Karpas-422 (cell line): ENCODE data around the gene GLT8D2. TPM values are rescaled to one million over a fixed set of nuclear protein-coding genes. Genes with fewer than 3 reads are reported as not detected.
"Not testable (repeated sequence)": the region's sequence is repeated elsewhere in the genome, so short reads cannot be mapped to it uniquely, and the experiment has no call there.

Source experiments
- DNase-seq: peaks from one replicate; pipeline ENCODE4 v3.0.0-alpha.2; 2015
- H2AFZ ChIP-seq: fragments of 200-600 bp; sonication (generic); 2 replicates; pipeline ENCODE4 v1.6.1; 2014; ENCODE audit warnings: antibody characterized with exemption, low read length, mixed read lengths
- H3K27ac ChIP-seq: fragments of 200-600 bp; sonication (generic); 2 replicates; pipeline ENCODE4 v1.5.1; 2014; ENCODE audit warnings: mild to moderate bottlenecking, low read length, moderate library complexity
- H3K27me3 ChIP-seq: fragments of 200-600 bp; sonication (generic); 2 replicates; pipeline ENCODE4 v1.6.1; 2014; ENCODE audit warnings: low read length, mixed read lengths
- H3K36me3 ChIP-seq: fragments of 200-600 bp; sonication (generic); 2 replicates; pipeline ENCODE4 v1.6.1; 2014; ENCODE audit warnings: low read length, mixed read lengths; ENCODE audit not compliant: insufficient read depth
- H3K4me1 ChIP-seq: fragments of 200-600 bp; sonication (generic); 2 replicates; pipeline ENCODE4 v1.6.1; 2014; ENCODE audit warnings: mild to moderate bottlenecking, low read length, mixed read lengths
- H3K4me2 ChIP-seq: fragments of 200-600 bp; sonication (generic); 2 replicates; pipeline ENCODE4 v1.6.1; 2014; ENCODE audit warnings: low read length, low read depth, mild to moderate bottlenecking; ENCODE audit not compliant: poor library complexity, severe bottlenecking
- H3K4me3 ChIP-seq: fragments of 200-600 bp; sonication (generic); 2 replicates; pipeline ENCODE4 v1.5.1; 2014; ENCODE audit warnings: mild to moderate bottlenecking, antibody characterized with exemption, low read length, mixed read lengths
- H3K79me2 ChIP-seq: fragments of 200-600 bp; sonication (generic); 2 replicates; pipeline ENCODE4 v1.6.1; 2014; ENCODE audit warnings: mild to moderate bottlenecking, low read length, mixed read lengths
- H3K9ac ChIP-seq: fragments of 200-600 bp; sonication (generic); 2 replicates; pipeline ENCODE4 v1.6.0; 2014; ENCODE audit warnings: low read length
- H3K9me2 ChIP-seq: fragments of 200-600 bp; sonication (generic), shearing (Covaris generic); replicated peaks from 2 replicates; pipeline ENCODE4 v1.6.0; 2014; ENCODE audit warnings: mild to moderate bottlenecking, low read length, moderate library complexity; ENCODE audit not compliant: insufficient read depth
- H3K9me3 ChIP-seq: fragments of 300-700, 200-600 bp; sonication (generic); 2 replicates; pipeline ENCODE4 v1.6.1; 2014; ENCODE audit warnings: low read length, mixed read lengths
- H4K20me1 ChIP-seq: fragments of 200-600 bp; sonication (generic); 2 replicates; pipeline ENCODE4 v1.6.1; 2014; ENCODE audit warnings: mild to moderate bottlenecking, antibody characterized with exemption, low read length, low read depth; ENCODE audit not compliant: insufficient read depth
- total RNA-seq: library from RNA; depleted of rRNA; stranded (reverse); fragments of >200 nt; shearing (Covaris generic); gene quantifications from 2 replicates; pipeline ENCODE4 v1.2.3, GENCODE V29; 2014; ENCODE audit warnings: low replicate concordance

Gene GLT8D2
- total RNA-seq, 1 experiment from 2014 or later = not detected

DNA sequence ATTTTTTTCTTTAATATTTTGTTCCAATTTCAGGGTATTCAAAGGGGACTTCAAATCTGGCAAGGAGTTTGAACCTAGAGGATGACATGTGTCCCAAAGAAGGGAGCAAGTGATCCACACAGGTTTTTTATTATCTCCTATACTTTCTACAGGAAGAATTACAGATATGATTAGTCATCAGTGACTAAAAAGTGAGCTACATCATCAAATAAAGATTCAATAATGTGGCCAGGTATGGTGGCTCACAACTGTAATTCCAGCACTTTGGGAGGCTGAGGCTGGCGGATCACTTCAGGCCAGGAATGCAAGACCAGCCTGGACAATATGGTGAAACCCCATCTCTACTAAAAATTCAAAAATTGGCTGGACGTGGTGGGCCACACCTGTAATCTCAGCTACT, 24.2 kb downstream of the GLT8D2 start:
- Histone ChIP-seq H3K27me3 (no peaks in the 10 kb centered on the region), H3K9me2 (no peaks in the 10 kb centered on the region), H3K4me3 (no peak overlapping the region), H3K9ac (no peak overlapping the region), H3K36me3 (no peaks in the 10 kb centered on the region), H3K4me1 (no peaks in the 10 kb centered on the region), H4K20me1 (no peaks in the 10 kb centered on the region), H3K9me3 (peaks cover 6% of the 10 kb centered on the region), H2AFZ (no peak overlapping the region), H3K27ac (no peak overlapping the region), H3K79me2 (no peaks in the 10 kb centered on the region), H3K4me2 (no peak overlapping the region)
- no peak for DNase-seq

DNA sequence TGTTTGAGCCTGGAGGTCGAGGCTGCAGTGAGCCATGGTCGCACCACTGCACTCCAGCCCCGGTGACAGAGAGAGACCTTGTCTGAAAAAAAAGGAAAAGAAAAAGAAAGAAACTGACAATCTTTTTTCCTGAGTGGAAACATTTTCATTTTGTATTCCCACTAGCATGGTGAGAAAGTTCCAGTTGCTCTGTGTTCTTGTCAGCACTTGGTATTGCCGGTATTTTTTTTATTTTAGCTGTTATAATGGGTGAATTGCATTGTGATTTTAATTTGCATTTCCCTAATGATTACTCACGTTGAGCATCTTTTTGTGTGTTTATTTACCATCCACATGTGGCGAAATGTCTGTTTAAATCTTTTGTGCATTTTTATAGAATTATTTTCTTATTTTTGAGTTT, 25.6 kb downstream of the GLT8D2 start:
- no peak for DNase-seq
- Histone ChIP-seq H3K9me2 (no peaks in the 10 kb centered on the region), H3K9me3 (peaks cover 6% of the 10 kb centered on the region), H3K4me3 (no peak overlapping the region), H3K9ac (no peak overlapping the region), H3K27ac (no peak overlapping the region), H3K36me3 (no peaks in the 10 kb centered on the region), H3K27me3 (no peaks in the 10 kb centered on the region), H2AFZ (no peak overlapping the region), H3K4me2 (no peak overlapping the region), H3K4me1 (no peaks in the 10 kb centered on the region), H3K79me2 (no peaks in the 10 kb centered on the region), H4K20me1 (no peaks in the 10 kb centered on the region)

DNA sequence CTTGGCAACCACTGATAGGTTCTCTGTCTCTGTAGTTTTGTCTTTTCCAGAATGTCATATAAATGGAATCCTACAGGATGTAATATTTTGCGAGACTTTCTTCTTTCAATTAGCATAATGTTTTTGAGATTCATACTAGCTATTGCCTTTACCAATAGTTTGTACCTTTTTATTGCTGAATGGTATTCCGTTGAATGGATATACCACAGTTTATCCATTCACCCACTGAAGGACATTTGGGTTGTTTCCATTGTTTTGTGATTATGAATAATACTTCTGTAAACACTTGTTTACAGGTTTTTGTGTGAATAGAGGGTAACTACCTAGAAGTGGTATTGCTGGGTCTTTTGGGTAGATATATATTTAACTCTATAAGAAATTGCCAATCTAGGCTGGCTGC, 26.3 kb downstream of the GLT8D2 start:
- no peaks in the 10 kb centered on the region for H3K79me2 ChIP-seq
- H4K20me1 ChIP-seq = no peaks in the 10 kb centered on the region
- DNase-seq = no peak
- H3K4me3 ChIP-seq = no peak overlapping the region
- no peak overlapping the region for H2AFZ ChIP-seq
- H3K27me3 ChIP-seq = no peaks in the 10 kb centered on the region
- H3K9ac ChIP-seq = no peak overlapping the region
- H3K9me2 ChIP-seq = no peaks in the 10 kb centered on the region
- no peaks in the 10 kb centered on the region for H3K36me3 ChIP-seq
- peaks cover 6% of the 10 kb centered on the region for H3K9me3 ChIP-seq
- no peak overlapping the region for H3K4me2 ChIP-seq
- no peak overlapping the region for H3K27ac ChIP-seq
- H3K4me1 ChIP-seq = no peaks in the 10 kb centered on the region

DNA sequence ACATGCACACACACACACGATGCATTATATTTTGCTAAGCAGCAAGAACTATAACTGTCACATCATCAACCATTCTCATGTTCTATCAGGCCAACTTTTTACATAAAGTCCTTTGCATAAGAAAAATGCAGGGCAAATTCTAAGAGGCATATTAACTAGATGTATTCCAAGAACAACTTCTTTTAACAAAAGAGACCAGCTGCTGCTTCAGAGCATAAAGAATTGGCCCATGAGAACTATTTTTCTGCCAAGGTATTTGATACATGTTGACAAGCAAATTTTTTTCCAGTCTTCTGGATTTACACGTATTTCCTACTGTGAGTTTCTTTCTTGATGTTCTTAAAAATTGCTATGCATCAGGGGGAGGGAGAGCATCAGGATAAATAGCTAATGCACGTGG, 27.2 kb downstream of the GLT8D2 start:
- Histone ChIP-seq H3K9me3 (peaks cover 6% of the 10 kb centered on the region), H3K9ac (no peak overlapping the region), H3K4me1 (no peaks in the 10 kb centered on the region), H2AFZ (no peak overlapping the region), H3K4me3 (no peak overlapping the region), H3K4me2 (no peak overlapping the region), H3K36me3 (no peaks in the 10 kb centered on the region), H3K9me2 (no peaks in the 10 kb centered on the region), H3K27me3 (no peaks in the 10 kb centered on the region), H4K20me1 (no peaks in the 10 kb centered on the region), H3K79me2 (no peaks in the 10 kb centered on the region), H3K27ac (no peak overlapping the region)
- DNase-seq = no peak

DNA sequence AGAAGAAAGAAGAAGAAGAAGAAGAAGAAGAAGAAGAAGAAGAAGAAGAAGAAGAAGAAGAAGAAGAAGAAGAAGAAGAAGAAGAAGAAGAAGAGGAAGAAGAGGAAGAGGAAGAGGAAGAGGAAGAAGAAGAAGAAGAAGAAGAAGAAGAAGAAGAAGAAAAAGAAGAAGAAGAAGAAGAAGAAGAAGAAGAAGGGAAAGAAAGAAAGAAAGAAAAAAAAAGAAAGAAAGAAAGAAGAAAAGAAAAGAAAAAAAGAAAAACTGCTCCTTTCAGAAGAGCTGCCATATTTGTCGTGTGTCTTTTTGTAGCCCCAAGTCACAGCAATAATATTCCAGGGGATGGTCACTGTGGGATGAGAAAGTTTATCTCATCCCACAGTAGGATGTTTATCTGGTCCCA, 28.1 kb downstream of the GLT8D2 start:
- H2AFZ ChIP-seq, H3K9ac ChIP-seq, H3K27me3 ChIP-seq, H4K20me1 ChIP-seq, DNase-seq, H3K4me1 ChIP-seq, H3K4me3 ChIP-seq, H3K79me2 ChIP-seq, H3K9me3 ChIP-seq, H3K27ac ChIP-seq, H3K36me3 ChIP-seq, H3K4me2 ChIP-seq, H3K9me2 ChIP-seq: not testable (repeated sequence)

DNA sequence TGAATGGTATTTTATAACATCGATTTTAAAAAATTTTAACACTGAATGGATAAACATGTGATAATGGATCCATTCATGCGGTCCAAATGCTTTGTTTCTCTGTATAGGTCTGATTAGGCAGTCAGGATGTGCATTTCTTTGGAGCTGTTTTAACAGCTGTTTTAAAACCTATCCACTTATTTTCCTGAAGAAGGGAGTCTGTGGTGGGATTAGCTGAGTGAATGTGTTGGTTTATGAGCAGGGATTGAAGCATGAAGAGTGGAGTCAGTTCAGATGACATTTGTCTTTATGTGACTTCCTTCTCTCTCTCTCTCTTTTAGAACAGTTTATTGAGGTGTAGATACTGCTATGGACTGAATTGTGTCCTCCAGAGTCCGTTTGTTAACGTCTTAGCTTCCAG, 37.7 kb downstream of the GLT8D2 start:
- H4K20me1 ChIP-seq = no peaks in the 10 kb centered on the region
- no peak for DNase-seq

DNA sequence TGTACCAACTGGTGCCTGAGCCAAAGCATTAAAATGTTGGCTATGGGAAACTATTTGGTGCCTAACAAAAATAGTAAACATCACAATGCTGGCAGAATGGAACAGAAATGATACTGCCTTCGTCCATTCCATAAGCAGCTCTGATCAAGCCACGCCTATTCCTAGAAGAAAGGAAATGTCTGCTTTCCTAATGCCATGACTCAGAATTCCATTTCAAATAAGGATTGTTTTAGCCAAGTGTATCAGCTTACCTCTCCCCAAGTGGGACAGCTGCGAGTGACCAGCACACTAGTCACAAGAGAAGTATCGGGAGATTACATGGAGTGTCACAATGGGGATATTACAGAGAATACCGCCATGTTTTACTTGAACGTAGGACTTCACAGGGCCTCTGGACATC, 38.7 kb downstream of the GLT8D2 start:
- Histone ChIP-seq H3K27ac (no peak overlapping the region), H3K36me3 (no peaks in the 10 kb centered on the region), H3K4me3 (no peak overlapping the region), H3K9ac (no peak overlapping the region), H3K4me1 (no peaks in the 10 kb centered on the region), H2AFZ (no peak overlapping the region), H3K27me3 (no peaks in the 10 kb centered on the region), H4K20me1 (no peaks in the 10 kb centered on the region), H3K4me2 (no peak overlapping the region), H3K9me3 (no peaks in the 10 kb centered on the region), H3K79me2 (no peaks in the 10 kb centered on the region), H3K9me2 (no peaks in the 10 kb centered on the region)
- DNase-seq = no peak

More for the DNA sequence above, 37.7 kb downstream of the GLT8D2 start:
- H3K9me3 ChIP-seq = no peaks in the 10 kb centered on the region
- H3K27me3 ChIP-seq = no peaks in the 10 kb centered on the region
- no peaks in the 10 kb centered on the region for H3K4me1 ChIP-seq
- no peak overlapping the region for H2AFZ ChIP-seq
- H3K4me3 ChIP-seq = no peak overlapping the region
- no peaks in the 10 kb centered on the region for H3K36me3 ChIP-seq
- no peak overlapping the region for H3K9ac ChIP-seq
- no peak overlapping the region for H3K27ac ChIP-seq
- H3K4me2 ChIP-seq = no peak overlapping the region
- H3K9me2 ChIP-seq = no peaks in the 10 kb centered on the region
- no peaks in the 10 kb centered on the region for H3K79me2 ChIP-seq

DNA sequence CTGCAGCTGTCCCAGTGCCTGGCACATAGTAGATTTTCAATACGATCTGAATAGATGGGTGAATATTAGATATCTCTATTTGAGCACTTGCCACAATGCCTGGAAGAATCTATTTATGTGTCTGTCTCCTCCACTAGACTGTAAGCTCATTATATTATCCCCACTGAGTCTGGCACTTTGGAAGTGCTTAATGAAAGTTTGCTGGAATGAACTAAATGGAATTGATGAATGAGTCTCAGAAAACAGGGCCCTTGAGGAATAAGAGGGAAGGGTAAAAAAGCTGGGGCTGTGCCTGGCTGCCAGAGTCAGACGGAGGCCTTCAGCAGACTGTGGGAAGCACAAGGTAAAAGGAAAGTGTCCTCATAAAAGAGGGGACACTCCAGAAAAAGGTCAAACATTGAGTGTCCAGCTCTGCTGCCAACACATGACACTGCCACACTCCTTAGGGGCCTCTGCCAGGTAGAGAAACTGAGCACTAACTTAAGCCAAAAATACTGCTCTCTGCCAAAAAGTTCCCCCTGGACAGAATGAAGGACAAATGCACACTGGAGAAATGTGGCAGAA, 39.3 kb downstream of the GLT8D2 start:
- no peak overlapping the region for H3K4me3 ChIP-seq
- no peaks in the 10 kb centered on the region for H4K20me1 ChIP-seq
- no peak for DNase-seq
- no peaks in the 10 kb centered on the region for H3K36me3 ChIP-seq
- H2AFZ ChIP-seq = no peak overlapping the region
- H3K4me1 ChIP-seq = no peaks in the 10 kb centered on the region
- H3K27ac ChIP-seq = no peak overlapping the region
- H3K9me2 ChIP-seq = no peaks in the 10 kb centered on the region
- H3K27me3 ChIP-seq = no peaks in the 10 kb centered on the region
- no peak overlapping the region for H3K9ac ChIP-seq
- no peaks in the 10 kb centered on the region for H3K9me3 ChIP-seq
- no peak overlapping the region for H3K4me2 ChIP-seq
- no peaks in the 10 kb centered on the region for H3K79me2 ChIP-seq

DNA sequence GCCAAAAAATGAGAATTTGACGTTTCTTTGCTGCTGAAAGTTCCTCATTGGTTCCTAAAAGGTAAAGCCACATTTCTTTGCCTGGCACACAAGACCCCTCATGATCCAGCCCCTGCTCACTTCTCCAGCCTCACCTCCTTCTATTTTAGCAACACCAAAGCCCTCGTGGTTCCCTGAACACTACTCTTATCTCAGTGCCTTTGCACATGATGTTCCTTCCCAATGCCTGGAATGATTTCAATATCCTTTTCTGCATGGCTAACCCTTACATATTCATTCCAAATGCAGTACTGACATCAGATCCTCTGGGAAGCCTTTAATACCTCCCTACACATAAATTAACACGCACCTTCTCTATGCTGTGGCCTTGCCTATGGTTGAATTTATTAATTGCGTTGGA, 39.9 kb downstream of the GLT8D2 start:
- Histone ChIP-seq H3K4me3 (no peak overlapping the region), H2AFZ (no peak overlapping the region), H3K9me2 (no peaks in the 10 kb centered on the region), H3K9ac (no peak overlapping the region), H3K79me2 (no peaks in the 10 kb centered on the region), H3K36me3 (no peaks in the 10 kb centered on the region), H3K4me2 (no peak overlapping the region), H3K27ac (no peak overlapping the region), H3K9me3 (no peaks in the 10 kb centered on the region), H3K4me1 (no peaks in the 10 kb centered on the region), H4K20me1 (no peaks in the 10 kb centered on the region), H3K27me3 (no peaks in the 10 kb centered on the region)
- no peak for DNase-seq
